SU-DHL-6 (cell line): ENCODE measurements around the gene MPP1.
"Not testable (repeated sequence)": the region's sequence is repeated elsewhere in the genome, so short reads cannot be mapped to it uniquely, and the experiment has no call there.

Experiments used
- EZH2phosphoT487 ChIP-seq: fragments of 200-600 bp; sonication (generic), shearing (Covaris generic); conservative IDR thresholded peaks from 2 replicates; pipeline ENCODE4 v1.6.1; 2018; ENCODE audit warnings: mild to moderate bottlenecking, antibody characterized with exemption, low read length, moderate library complexity, mixed read lengths
- TF ChIP-seq, protein P1 (sequence below): fragments of 200-600 bp; sonication (generic); IDR thresholded peaks from one replicate; pipeline ENCODE4 v1.5.1; 2017; ENCODE audit warnings: antibody characterized with exemption, mild to moderate bottlenecking, low read length, moderate library complexity; ENCODE audit not compliant: insufficient read depth, poor library complexity, severe bottlenecking

DNA sequence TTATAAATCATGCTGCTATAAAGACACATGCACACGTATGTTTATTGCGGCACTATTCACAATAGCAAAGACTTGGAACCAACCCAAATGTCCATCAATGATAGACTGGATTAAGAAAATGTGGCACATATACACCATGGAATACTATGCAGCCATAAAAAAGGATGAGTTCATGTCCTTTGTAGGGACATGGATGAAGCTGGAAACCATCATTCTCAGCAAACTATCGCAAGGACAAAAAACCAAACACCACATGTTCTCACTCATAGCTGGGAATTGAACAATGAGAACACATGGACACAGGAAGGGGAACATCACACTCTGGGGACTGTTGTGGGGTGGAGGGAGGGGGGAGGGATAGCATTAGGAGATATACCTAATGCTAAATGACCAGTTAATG, 20.3 kb upstream of the MPP1 start:
- TF ChIP-seq, protein P1, sequence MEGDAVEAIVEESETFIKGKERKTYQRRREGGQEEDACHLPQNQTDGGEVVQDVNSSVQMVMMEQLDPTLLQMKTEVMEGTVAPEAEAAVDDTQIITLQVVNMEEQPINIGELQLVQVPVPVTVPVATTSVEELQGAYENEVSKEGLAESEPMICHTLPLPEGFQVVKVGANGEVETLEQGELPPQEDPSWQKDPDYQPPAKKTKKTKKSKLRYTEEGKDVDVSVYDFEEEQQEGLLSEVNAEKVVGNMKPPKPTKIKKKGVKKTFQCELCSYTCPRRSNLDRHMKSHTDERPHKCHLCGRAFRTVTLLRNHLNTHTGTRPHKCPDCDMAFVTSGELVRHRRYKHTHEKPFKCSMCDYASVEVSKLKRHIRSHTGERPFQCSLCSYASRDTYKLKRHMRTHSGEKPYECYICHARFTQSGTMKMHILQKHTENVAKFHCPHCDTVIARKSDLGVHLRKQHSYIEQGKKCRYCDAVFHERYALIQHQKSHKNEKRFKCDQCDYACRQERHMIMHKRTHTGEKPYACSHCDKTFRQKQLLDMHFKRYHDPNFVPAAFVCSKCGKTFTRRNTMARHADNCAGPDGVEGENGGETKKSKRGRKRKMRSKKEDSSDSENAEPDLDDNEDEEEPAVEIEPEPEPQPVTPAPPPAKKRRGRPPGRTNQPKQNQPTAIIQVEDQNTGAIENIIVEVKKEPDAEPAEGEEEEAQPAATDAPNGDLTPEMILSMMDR, result not testable (repeated sequence)
- TF ChIP-seq EZH2phosphoT487, result not testable (repeated sequence)
